Hematopoietic multipotent progenitor cell treated with erythropoietin and hydrocortisone succinate and interleukin-3 and kit ligand, for 4 days (in vitro differentiated cells): ENCODE measurements around the gene GNA12.

Experiments
- DNase-seq: peaks from one replicate; pipeline ENCODE4 v3.0.0-alpha.2; 2015

Gene GNA12, protein sequence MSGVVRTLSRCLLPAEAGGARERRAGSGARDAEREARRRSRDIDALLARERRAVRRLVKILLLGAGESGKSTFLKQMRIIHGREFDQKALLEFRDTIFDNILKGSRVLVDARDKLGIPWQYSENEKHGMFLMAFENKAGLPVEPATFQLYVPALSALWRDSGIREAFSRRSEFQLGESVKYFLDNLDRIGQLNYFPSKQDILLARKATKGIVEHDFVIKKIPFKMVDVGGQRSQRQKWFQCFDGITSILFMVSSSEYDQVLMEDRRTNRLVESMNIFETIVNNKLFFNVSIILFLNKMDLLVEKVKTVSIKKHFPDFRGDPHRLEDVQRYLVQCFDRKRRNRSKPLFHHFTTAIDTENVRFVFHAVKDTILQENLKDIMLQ

DNA sequence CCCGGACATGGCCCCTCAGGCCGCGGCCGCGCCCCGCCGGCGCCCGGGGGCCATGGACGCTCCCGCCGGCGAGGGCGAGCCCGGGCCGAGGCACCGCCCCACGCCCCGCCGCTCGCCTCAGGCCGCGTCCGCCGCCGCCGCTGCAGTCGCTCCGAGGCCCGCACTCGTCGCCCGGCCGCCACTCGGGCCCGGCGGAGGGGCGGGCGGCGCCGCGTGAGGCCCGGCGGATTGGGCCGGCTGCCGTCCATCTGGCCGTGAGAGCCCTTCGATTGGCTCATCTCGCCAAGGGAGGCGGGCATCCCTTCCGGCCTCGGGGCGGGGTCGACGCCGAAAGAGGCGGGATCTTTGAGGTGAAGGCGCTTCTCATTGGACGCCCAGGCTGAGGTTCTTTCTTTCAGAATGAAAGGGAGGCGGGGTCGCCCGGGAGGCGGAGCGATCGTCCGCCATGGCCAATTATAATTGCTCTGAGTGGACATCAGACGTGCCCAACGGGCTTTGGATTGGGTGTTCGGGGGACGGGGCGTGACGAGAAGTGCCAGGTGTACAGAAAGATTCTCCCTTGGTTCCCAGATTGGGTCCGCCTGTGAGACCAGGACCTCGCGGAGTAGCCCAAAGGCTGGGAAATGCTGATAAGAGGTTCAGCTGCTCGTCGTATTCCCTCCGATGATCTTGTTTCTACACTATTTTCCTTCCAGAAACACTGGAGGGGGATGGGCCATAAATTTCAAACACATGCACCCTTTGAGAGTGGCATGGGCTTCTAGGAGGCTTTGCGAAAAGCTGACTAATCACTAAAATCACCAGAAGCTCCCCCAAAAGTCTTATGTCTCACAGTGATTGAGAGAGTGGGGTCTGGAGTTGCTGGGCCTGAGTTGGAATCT, at the start of gene GNA12:
GNA12 (minus strand) TSS at position 156 of the 881 bp plus-strand sequence; CDS start at position 9, 147 bp downstream.
- peak; percentile 99 for DNase-seq

DNA sequence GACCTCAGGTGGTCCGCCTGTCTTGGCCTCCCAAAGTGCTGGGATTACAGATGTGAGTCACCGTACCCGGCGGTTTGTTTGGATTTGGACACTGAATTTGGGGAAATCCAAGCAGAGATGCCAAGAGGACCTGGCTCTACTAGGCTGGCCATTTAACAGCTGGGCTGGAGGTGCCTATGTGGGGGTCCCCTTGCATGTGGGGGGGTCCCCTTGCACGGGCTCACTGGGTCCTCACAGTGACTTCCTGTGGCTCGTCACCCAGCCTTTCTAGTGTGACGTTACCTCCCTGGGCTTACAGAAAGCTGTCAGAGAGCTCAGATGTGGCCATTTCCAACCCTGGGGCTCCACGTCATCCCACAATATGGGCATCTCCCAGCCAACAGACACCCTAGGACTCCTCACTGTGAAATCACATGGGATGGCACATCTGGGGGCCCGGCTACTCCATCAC, 49.3 kb upstream of the GNA12 start:
- no peak for DNase-seq

DNA sequence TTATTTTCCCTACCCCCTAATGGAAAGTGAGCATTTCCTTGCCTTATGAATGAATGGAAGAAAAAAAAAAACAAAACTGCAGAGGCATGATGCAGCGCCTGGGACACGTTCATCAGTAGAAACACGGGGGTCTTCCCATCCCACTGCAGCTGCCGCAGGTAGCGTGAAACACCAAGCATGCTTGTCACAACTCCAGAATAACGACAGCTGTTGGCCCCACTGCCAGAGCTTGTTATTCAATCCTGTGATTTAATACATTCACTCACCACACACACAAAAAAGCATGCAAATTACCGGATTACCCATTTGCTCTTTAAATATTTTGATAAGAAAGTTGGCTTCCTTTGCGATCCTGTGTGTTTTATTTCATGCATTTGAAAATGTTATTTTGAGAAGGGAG, 48.4 kb upstream of the GNA12 start:
- no peak for DNase-seq

DNA sequence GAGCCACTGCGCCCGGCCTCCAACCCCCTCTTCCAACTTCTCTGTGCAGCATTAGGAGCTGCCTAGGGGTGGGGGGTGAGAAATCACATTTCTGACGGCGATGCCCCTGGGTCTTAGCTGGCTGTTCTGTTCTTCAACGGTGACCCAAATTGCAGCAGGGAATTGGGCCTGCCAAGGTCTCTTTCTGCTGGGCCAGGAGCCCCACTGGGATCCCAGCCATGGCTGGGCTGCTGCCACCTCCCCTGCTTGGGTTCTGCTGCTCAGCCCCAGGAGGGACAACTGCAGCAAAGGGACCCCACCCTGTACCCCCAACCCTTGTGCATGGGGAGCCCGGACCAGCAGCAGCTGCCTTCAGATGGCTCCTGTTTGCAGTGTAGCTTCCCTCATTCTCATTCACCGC, 43.7 kb upstream of the GNA12 start:
- DNase-seq: no peak

DNA sequence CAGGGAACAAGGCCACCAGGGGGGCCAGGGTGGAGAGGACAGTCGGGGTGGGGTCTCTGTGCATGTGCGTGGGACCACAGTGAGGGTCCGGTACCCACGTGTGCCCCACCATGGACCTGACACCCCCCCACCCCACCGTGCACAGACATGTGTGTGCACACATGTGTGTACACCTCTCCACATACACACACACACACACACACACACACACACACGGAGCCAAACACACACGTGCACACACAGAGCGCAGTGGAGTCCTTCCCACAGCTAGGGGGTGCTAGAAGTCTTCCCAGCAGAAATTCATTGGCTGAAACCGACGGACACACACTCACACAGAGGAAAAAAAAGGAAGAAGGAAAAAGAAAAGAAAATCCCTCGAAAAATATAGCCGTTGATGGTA, 42.8 kb upstream of the GNA12 start:
- DNase-seq: peak; percentile 86

DNA sequence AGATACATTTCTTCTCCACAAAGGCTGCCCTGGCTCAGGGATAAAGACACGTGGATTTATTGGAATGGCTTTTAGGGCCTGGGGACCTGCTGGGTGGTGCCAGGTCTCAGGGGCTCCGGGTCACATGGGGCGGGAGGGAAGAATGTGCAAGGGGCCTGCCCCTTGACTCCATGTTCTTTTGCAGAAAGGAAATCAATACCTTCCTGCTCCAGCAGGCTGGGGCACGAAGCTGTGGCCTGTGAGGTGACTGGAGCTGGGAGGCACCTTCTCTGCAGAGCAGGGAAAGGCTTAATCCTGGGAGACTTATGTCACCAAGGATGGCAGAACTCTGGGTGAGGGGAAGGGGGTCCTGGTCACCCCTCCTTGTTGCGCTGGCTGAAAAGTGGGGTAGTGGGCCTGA, 42.3 kb upstream of the GNA12 start:
- no peak for DNase-seq

DNA sequence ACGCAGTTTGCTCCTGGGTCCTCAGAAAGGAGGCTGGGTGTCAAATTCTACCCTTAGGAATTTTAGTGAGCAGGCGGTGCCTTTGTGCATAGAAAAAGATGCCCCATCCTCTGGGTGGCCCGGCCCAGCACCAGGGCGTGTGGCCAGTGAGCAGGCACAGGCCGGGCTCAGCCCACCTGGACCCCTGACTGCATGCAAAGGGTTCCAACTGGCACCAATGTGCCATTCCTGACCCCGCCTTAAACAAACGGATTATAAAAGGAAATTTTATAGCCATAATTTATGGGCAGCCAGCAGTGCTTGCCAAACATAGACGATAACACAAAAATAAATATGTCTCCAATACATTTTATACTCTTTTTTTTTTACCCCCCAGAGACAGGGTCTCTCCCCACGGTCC, 40.1 kb upstream of the GNA12 start:
- DNase-seq: no peak

DNA sequence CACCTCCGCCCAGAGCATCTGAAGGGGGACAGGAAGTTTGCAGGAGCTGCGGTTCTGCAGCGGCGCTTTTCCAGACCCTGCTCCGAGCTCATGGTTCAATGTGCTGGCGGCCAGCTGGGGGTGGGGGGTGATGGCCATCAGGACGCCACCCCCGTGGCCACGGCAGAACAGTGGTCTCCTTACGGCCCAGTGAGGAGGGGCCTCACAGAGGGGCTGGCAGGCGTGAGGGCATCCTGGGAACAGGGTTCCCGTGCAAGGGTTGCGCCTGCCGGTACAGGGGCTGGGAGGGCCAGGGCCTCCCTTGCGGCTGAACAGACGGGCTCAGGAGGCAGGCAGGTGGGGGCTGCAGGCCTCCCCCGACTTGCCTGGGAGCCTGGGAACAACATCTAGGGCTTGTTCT, 39.0 kb upstream of the GNA12 start:
- DNase-seq: no peak

DNA sequence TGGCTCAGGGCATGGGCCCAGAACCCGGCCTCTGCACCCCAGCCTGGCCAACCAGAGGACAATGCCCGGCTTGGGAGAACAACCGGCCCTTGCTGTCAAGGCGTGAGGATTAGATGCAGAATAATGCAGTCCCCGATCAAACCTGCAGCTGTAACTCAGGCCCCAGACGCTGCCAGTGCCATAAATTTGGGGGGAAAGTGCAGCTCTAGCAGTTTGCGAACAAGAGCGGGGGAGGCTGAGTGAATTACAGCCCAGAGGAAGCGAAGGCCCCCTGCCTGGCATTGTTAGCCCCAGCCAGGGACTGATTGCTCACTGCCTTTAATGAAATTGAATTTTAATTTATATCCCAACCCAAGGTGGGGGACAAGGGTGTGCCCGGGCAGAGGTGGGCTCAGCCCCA, 38.0 kb upstream of the GNA12 start:
- DNase-seq: no peak

DNA sequence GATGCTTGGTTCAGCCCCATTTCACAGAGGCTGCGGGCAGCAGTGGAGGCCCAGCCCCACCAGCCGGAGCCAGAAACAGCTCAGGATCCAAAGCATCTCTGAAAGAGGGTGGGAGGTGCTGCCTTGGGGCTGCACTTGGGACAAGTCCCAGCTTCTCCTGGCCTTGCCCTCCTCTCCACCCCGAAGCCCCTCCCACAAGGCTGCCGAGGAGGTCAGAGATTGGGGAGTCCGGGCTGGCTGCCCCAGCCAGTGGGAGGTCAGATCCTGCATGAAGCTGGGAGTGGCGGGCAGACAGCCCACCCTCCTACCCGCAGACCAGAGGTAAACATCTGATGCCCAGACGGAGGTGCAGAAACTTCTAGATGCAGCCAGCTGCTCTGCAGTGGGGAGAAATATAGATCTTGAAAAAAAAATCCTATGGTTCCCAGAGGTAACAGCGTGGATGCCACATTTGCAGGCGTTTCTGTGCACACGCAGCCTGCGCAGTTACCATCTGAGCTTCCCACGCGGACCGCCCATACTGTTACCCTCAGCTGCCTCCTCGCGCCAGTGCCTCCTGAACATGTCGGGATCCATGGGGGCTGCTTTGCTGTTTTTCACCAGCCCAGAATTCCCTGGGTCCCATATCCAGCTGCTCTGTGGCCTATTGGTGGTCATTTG, 36.9 kb upstream of the GNA12 start:
- DNase-seq: no peak

DNA sequence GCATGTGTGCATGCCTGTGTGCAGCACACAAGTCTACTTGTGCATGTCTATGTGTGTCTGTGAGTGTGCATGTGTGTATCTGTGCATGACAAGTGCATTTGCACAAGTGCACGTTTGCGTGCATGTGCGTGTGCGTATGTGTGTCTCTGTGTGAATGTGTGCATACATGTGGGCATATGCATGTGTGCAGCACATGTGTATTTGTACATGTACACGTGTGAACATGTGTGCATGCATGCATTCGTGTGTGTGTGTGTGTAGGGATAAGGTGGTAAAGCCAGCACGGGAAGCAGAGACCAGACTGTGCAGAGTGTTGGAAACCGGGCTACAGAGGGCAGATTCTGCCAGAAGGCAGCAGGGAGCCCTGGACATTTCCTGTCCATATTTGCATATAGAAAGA, 35.9 kb upstream of the GNA12 start:
- no peak for DNase-seq

DNA sequence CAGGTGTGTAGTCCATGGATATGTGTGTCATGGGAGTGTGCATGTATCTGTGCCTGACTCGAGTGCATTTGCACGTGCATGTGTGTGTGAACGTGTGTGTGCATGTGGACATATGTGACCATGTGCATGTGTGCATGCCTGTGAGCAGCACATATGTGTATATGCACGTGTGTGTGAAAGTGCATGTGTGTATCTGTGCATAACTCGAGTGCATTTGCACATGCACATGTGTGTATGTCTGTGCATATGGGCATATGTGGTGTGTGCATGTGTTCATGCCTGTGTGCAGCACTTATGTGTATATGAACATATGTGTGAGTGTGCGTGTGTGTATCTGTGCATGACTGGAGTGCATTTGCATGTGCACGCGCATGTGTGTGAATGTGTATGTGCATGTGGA, 35.2 kb upstream of the GNA12 start:
- no peak for DNase-seq

DNA sequence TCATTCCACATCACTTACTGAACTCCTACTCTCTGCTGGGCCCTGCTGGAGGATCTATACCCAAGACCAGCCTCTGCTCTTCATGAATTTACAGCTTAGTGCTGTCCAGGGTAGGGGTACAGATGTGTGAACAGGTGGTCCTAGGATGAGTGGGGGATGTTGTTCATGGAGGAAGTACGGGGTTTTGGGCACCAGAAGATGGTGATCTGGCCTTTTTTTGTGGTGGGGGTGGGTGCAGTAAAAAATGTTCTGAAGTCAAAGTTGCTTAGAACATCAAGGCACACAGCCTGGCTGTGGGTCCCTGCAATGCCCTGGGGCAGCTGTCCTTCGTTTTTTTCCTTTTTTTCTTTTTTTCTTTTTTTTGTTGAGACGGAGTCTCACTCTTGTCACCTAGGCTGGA, 34.2 kb upstream of the GNA12 start:
- DNase-seq: no peak

DNA sequence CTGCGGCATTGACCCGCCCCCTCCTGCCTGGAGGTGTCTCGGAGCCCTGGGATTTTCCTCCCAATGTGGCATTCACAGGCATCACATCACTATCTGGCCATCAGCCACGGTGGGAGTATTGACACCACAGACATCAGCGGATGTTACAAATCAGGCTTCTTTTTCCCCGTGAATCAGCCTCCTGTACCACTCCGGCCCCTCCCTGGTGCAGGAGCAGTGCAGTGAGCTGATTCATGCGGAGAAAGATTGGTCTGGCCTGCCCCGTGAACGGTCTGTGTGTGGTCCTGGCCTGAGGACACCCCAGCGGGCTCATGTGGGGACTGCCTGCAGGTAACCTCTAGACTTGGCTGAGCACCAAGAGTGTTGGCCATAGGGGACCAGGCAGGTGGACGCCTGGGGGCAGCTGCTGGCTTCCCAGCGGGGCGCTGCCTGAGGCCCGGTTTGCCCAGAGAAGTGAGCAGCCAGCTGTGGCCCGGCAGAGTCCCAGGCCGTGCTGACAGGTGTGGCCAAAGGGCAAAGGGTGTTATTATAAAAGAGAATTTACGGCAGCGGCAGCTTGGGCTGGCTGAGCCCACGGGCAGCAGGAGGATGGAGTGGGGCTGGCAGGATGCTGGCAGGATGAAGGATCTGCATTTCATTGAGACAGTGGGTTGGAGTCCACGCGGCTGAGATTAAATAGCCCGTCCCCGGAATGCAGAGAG, 32.1 kb upstream of the GNA12 start:
- no peak for DNase-seq

DNA sequence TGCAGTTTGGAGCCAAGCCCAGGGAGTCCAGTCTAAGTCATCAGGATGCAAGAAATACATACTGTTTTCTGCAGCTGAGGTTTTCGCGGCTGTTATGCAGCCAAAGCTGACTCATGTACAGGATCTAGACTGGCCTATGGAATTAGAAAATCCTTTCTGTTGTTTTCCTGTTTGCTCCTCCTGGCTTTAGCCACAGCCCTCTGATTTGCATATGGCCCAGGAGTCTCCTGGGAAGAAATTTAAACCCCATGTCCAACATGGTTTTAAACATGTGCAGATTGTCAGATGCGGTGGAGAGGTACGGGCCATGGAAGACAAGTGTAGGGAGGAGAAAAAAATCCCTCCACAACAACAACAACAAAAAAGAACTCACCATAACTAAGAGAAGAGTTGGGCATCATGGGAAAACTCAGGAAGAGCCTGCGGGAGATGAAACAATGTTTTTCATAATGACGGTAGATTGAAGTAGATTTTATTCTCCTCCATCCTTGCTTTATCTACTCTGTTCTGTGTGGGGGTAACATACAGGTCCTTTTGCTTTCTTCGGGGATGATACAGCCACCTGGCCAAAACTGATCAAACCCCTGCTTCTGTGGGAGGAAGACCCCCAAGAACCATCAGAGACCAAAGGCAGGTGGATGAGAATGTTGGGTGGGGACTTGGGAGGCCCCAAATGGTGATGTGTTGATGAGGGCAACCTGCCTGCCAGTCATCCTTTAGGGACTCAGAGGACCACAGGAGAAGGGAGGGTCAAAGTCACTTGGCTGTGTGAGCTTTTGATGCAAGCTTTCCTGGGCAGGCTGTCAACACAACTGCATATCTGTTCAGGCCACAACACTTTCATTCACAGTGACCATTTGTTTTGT, 29.8 kb upstream of the GNA12 start:
- DNase-seq: peak; percentile 36

DNA sequence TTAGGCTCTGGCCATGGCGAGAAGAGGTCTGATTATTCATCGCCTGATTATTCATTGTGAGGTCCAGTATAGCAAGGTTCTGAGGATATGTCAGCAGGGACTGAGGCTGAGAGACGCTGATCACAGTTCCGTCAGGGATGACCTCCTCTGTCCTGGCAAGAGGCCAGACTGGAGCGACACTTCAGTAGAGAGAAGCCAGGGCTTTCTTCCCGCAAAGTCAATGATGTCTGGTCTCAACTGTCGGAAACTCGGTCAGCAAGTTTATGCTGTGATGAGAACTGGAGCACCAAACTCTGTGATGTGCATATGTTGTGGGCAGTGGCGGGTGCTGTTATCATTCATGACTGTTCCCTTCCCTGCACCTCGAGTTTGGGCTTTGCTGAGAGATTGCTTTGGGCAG, 29.0 kb upstream of the GNA12 start:
- no peak for DNase-seq

DNA sequence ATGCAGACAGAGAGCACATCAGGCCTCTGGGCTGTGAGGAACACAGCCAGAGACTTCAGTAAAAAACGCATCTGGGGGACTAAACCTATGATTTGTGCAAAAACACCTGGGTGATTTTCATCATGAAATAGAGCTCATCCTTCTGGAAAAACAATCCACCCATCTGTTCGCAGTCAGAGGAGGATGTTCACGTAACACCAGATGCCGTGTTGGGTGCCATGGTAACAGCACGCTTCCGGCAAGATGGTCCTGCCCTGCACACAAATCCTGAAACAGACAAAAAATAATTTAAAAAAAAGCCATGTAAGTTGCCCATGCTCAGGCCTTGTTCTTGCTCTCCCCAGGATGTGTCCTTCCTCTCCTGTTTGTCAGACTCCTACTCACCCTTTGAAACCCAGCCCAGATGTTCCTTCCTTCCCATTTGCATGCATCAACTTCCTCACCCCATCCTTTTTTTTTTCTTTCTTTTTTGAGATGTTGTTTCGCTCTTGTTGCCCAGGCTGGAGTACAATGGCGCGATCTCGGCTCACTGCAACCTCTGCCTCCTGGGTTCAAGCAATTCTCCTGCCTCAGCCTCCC, 28.3 kb upstream of the GNA12 start:
- no peak for DNase-seq

DNA sequence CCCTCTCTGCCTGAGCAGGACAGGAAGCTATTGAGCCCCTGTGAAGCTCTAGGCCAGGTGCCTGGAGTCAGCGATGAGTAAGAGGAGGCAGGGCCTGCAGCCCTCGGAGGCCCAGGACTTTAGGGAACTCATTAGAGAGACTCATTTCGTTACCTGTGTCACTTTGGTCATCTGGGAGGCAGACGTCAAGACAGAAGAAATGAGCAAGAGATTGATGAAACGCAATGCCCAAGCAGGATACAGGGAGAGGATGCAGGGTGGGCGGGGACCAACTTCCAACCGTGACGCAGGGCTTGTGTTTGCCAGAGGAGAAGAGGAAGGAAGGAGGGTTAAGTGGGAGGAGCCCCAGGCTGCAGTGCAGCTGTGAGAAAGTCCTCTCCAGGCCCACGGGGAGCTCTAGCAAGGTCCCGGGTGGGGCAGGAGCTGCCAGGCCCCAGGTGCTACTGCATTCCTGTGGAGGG, 26.4 kb upstream of the GNA12 start:
- peak; percentile 72 for DNase-seq

DNA sequence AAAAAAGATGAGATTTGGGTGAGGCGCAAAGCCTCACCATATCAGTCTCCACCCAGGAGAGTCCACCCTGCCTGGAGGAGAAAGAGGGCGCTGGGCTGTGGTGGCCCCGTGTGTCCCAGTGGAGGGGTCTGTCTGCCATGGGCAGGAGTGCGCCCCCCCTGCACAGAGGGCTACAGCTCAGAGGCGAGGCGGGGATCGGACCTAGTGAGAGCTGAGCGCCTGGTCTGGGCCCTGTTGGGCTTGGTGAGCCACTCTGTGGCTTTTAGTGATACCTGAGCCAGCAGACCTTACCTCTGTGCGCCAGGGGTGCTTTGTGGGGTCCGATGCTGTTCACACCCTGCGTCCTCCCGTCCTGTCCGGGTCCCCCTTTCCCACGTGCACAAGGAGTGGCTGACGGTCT, 25.9 kb upstream of the GNA12 start:
- DNase-seq: no peak

DNA sequence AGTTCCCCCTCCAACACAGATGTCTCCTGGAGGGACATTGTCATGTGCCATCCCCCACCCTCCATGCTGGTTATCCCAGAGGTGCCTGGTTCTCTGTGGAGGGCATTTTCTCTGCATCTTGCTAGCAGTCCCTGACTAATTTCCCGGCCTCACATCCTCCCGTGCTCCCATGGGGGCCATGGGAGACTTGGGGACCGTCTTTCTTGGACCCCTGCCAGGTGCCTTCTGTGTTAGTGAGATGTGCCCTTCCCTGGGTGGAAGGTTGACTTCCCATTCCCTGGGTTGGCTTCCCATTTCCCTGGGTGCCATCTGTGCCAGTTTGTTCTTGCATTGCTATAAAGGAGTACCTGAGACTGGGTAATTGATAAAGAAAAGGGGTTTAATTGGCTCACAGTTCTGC, 22.5 kb upstream of the GNA12 start:
- no peak for DNase-seq

DNA sequence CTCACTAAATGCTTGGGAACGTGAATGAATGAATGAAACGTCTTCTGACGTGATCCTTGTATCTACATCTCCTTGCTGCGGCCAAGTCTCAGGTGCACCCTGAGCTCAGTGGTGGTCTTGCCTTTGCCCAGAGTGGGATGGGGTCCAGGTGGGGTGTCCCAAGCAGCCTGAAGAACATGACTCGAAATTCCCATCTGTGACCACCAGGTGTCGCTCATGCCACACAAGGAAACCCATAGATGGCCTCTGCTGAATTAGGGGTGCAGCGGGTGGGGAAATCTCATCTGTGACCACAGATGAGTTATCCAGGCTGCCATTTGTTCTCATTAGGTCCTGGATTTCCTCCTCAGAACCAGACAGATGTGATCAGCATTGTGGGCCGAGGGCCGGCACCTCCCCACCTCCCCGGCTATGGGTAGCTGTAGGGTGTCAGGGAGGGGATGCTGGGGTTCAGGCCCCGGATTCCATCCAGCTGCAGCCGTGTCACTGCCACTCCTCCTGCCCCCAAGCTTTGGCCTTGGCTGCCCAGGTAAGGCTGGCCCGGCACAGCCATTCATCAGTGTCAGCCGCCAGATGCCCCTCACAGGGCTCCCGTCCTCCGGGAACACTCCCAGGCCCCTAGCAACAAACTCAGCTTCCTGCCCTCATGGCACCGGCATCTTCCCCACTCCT, 21.0 kb upstream of the GNA12 start:
- peak; percentile 85 for DNase-seq
